Measurements from ENCODE around the gene RANBP3. TPM values are rescaled to one million over a fixed set of nuclear protein-coding genes. Genes with fewer than 3 reads are reported as not detected.

Gene RANBP3
- total RNA-seq, 1 experiment from 2014 or later: 62.4 TPM

- intact Hi-C loops (cut with micrococcal nuclease): loop anchor here (5.0 kb wide), 1 partner anchor 155 kb away; no protein-coding TSS in a partner anchor
- H3K27ac ChIP-seq (ENCODE audit: low read depth, low read length): no peak overlapping the region
- H3K36me3 ChIP-seq (ENCODE audit: control insufficient read depth in 1 of 2, insufficient read depth in 2 of 2, low read length in 2 of 2): peaks cover 3 to 7% of the 10 kb centered on the region in 2 experiments; a peak in 2 of 4 replicates
- no peak overlapping the region for H2AFZ ChIP-seq (ENCODE audit: low read depth, low read length, poor library complexity, severe bottlenecking)
- peaks cover 100% of the 10 kb centered on the region for H3K79me2 ChIP-seq (ENCODE audit: insufficient read depth, low read length)
- ChIA-PET POLR2A (no interaction called here), RAD21 (ENCODE audit: low non-redundant PET in 1 of 2, low total read pairs in 2 of 2, uncharacterized antibody in 2 of 2, unreplicated experiment in 2 of 2) (no interaction called here), CTCF (interaction anchor here (1.5 kb wide), 1 partner anchor 30 kb away, joined by 3 read pairs; no protein-coding TSS in a partner anchor)
- peaks cover 0 to 12% of the 10 kb centered on the region in 2 experiments; a peak in 2 of 4 replicates for H3K4me1 ChIP-seq (ENCODE audit: control insufficient read depth in 1 of 2, insufficient read depth in 2 of 2, low read length in 2 of 2)
- no peak for ATAC-seq
- no peak overlapping the region for H3K4me3 ChIP-seq (replicated peaks in 1 of 2; ENCODE audit: low read depth in 1 of 2, low read length in 2 of 2)
- TF ChIP-seq EGR1 (IDR thresholded peaks at IDR 0.05; ENCODE audit: low read depth) (no peak), CEBPB (IDR thresholded peaks at IDR 0.05; ENCODE audit: low read depth) (no peak), ELF1 (IDR thresholded peaks at IDR 0.05; ENCODE audit: borderline replicate concordance, low read depth) (no peak)
- no peaks in the 10 kb centered on the region for H3K9me2 ChIP-seq (ENCODE audit: insufficient read depth)
- BruUV-seq (replicated peaks): no TSS peak
- H3K9ac ChIP-seq (ENCODE audit: low read length): no peak overlapping the region
- DNase-seq (ENCODE audit: low read depth, low spot score): no peak
- peaks cover 5% of the 10 kb centered on the region; the same call in 1 of the 2 replicates for H4K20me1 ChIP-seq (ENCODE audit: insufficient read depth)
- no peaks in the 10 kb centered on the region for H3K27me3 ChIP-seq (ENCODE audit: insufficient read depth, low read length)
- H3K9me3 ChIP-seq (ENCODE audit: control insufficient read depth in 1 of 2, insufficient read depth in 1 of 2, low read depth in 1 of 2, low read length in 2 of 2): no peaks in the 10 kb centered on the region
- no peak overlapping the region for H3K4me2 ChIP-seq (ENCODE audit: low read length)
Observed at GRCh38 chr19:5966941-5967340, 11.0 kb downstream of the RANBP3 start.

DNA sequence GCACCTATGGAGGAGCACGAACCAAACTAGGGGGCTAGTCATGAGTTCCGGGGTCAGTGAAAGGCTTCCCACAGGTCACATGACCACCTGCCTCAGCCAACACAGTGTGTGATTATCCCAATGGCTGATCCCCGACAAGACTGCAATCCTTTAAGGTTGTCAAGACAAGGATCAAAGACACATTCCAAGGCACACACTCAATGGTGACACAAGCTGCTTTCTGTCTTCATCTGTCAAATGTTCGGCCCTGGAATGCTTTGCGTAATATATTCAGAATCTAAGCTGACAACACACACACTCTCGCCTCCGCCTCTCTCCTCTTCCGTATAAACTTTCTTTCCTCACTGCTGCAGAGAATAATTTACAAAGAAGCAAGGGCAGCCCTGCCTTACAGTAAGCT, 11.7 kb downstream of the RANBP3 start:
- TF ChIP-seq ZBTB33 (IDR thresholded peaks at IDR 0.05; ENCODE audit: extremely low read depth, insufficient replicate concordance, low read length) (no peak), JUND (IDR thresholded peaks at IDR 0.05) (no peak), POLR2AphosphoS5 (IDR thresholded peaks at IDR 0.05; ENCODE audit: low read depth, low read length) (no peak), SIN3A (IDR thresholded peaks at IDR 0.05; ENCODE audit: low read depth) (no peak), SP1 (IDR thresholded peaks at IDR 0.05; ENCODE audit: low read depth) (no peak), ELF1 (IDR thresholded peaks at IDR 0.05; ENCODE audit: borderline replicate concordance, low read depth) (no peak), EZH2phosphoT487 (IDR thresholded peaks at IDR 0.05; ENCODE audit: borderline replicate concordance) (no peak)
- TF ChIP-seq, protein P1, sequence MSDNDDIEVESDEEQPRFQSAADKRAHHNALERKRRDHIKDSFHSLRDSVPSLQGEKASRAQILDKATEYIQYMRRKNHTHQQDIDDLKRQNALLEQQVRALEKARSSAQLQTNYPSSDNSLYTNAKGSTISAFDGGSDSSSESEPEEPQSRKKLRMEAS (IDR thresholded peaks at IDR 0.05): no peak
- TF ChIP-seq, protein P2, sequence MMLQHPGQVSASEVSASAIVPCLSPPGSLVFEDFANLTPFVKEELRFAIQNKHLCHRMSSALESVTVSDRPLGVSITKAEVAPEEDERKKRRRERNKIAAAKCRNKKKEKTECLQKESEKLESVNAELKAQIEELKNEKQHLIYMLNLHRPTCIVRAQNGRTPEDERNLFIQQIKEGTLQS (IDR thresholded peaks at IDR 0.05): no peak
- TF ChIP-seq, protein P3, sequence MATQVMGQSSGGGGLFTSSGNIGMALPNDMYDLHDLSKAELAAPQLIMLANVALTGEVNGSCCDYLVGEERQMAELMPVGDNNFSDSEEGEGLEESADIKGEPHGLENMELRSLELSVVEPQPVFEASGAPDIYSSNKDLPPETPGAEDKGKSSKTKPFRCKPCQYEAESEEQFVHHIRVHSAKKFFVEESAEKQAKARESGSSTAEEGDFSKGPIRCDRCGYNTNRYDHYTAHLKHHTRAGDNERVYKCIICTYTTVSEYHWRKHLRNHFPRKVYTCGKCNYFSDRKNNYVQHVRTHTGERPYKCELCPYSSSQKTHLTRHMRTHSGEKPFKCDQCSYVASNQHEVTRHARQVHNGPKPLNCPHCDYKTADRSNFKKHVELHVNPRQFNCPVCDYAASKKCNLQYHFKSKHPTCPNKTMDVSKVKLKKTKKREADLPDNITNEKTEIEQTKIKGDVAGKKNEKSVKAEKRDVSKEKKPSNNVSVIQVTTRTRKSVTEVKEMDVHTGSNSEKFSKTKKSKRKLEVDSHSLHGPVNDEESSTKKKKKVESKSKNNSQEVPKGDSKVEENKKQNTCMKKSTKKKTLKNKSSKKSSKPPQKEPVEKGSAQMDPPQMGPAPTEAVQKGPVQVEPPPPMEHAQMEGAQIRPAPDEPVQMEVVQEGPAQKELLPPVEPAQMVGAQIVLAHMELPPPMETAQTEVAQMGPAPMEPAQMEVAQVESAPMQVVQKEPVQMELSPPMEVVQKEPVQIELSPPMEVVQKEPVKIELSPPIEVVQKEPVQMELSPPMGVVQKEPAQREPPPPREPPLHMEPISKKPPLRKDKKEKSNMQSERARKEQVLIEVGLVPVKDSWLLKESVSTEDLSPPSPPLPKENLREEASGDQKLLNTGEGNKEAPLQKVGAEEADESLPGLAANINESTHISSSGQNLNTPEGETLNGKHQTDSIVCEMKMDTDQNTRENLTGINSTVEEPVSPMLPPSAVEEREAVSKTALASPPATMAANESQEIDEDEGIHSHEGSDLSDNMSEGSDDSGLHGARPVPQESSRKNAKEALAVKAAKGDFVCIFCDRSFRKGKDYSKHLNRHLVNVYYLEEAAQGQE (IDR thresholded peaks at IDR 0.05; ENCODE audit: low read depth): no peak
- H3K9me3 ChIP-seq (ENCODE audit: control insufficient read depth in 1 of 2, insufficient read depth in 1 of 2, low read depth in 1 of 2, low read length in 2 of 2): no peaks in the 10 kb centered on the region
- ATAC-seq: no peak
- ChIA-PET RAD21 (ENCODE audit: low non-redundant PET in 1 of 2, low total read pairs in 2 of 2, uncharacterized antibody in 2 of 2, unreplicated experiment in 2 of 2) (no interaction called here), CTCF (no interaction called here), POLR2A (no interaction called here)
- no peak overlapping the region for H3K27ac ChIP-seq (ENCODE audit: low read depth, low read length)
- H3K27me3 ChIP-seq (ENCODE audit: insufficient read depth, low read length): no peaks in the 10 kb centered on the region
- H3K4me2 ChIP-seq (ENCODE audit: low read length): no peak overlapping the region
- H3K79me2 ChIP-seq (ENCODE audit: insufficient read depth, low read length): peaks cover 98% of the 10 kb centered on the region
- no TSS peak for BruUV-seq (replicated peaks)
- H4K20me1 ChIP-seq (ENCODE audit: insufficient read depth): peaks cover 5% of the 10 kb centered on the region; the same call in 1 of the 2 replicates
- H2AFZ ChIP-seq (ENCODE audit: low read depth, low read length, poor library complexity, severe bottlenecking): no peak overlapping the region
- H3K4me3 ChIP-seq (replicated peaks in 1 of 2; ENCODE audit: low read depth in 1 of 2, low read length in 2 of 2): no peak overlapping the region
- intact Hi-C loops (cut with micrococcal nuclease): loop anchor here (5.0 kb wide), 1 partner anchor 154 kb away; no protein-coding TSS in a partner anchor
- no peaks in the 10 kb centered on the region for H3K9me2 ChIP-seq (ENCODE audit: insufficient read depth)
- peaks cover 3 to 7% of the 10 kb centered on the region in 2 experiments; a peak in 2 of 4 replicates for H3K36me3 ChIP-seq (ENCODE audit: control insufficient read depth in 1 of 2, insufficient read depth in 2 of 2, low read length in 2 of 2)
- peaks cover 0 to 12% of the 10 kb centered on the region in 2 experiments; a peak in 2 of 4 replicates for H3K4me1 ChIP-seq (ENCODE audit: control insufficient read depth in 1 of 2, insufficient read depth in 2 of 2, low read length in 2 of 2)
- DNase-seq (ENCODE audit: low read depth, low spot score): no peak
- no peak overlapping the region for H3K9ac ChIP-seq (ENCODE audit: low read length)

Data from HCT116 (cell line).